ENCODE data around the gene TSPYL1. TPM values are rescaled to one million over a fixed set of nuclear protein-coding genes. Genes with fewer than 3 reads are reported as not detected.

Gene TSPYL1
- total and polyA plus RNA-seq, 2 of the 8 experiments (the other 6 are each of a cell fraction or from before 2014, with no cell fraction given): 33.2 to 79.1 TPM

GRCh38 chr6:116229287-116229913 lies 50.3 kb downstream of the TSPYL1 start (continued):
- TF ChIP-seq TCF12 (IDR thresholded peaks at IDR 0.05; ENCODE audit: low read depth, low read length) (no peak), BRCA1 (IDR thresholded peaks at IDR 0.05; ENCODE audit: low read depth, low read length) (no peak), CHD2 (IDR thresholded peaks at IDR 0.05; ENCODE audit: low read length) (peak; percentile 81)

Other genes starting within 250 kb of the TSPYL1 start
- gene FRK, start 219.0 kb downstream of the TSPYL1 start, total RNA-seq (2021; fragmentation: NEBNext Ultra II Directional; extraction: Animal tissue kit (Norgen Biotek cat#: 25700)): 0.19 and 0.24 TPM in 2 replicates
- 0.06 and 0.11 TPM in 2 replicates for gene FRK, start 219.0 kb downstream of the TSPYL1 start, polyA plus RNA-seq (2011; rRNA removed)
- 72.7 and 77.9 TPM in 2 replicates for gene NT5DC1, start 179.1 kb downstream of the TSPYL1 start, total RNA-seq (2021; fragmentation: NEBNext Ultra II Directional; extraction: Animal tissue kit (Norgen Biotek cat#: 25700))
- 25.3 and 27.3 TPM in 2 replicates for gene NT5DC1, start 179.1 kb downstream of the TSPYL1 start, polyA plus RNA-seq (2011; rRNA removed)
- gene COL10A1, start 153.8 kb downstream of the TSPYL1 start, total RNA-seq (2021; fragmentation: NEBNext Ultra II Directional; extraction: Animal tissue kit (Norgen Biotek cat#: 25700)): not detected in 2 replicates
- not detected in 2 replicates for gene COL10A1, start 153.8 kb downstream of the TSPYL1 start, polyA plus RNA-seq (2011; rRNA removed)
- 22.6 and 23.3 TPM in 2 replicates for gene TSPYL4, start 25.9 kb downstream of the TSPYL1 start, total RNA-seq (2021; fragmentation: NEBNext Ultra II Directional; extraction: Animal tissue kit (Norgen Biotek cat#: 25700))
- gene TSPYL4, start 25.9 kb downstream of the TSPYL1 start, polyA plus RNA-seq (2011; rRNA removed): 16.7 and 20.5 TPM in 2 replicates
- gene DSE, start 91.0 kb upstream of the TSPYL1 start, total RNA-seq (2021; fragmentation: NEBNext Ultra II Directional; extraction: Animal tissue kit (Norgen Biotek cat#: 25700)): 88.0 and 94.4 TPM in 2 replicates
- gene DSE, start 91.0 kb upstream of the TSPYL1 start, polyA plus RNA-seq (2011; rRNA removed): 32.5 and 41.8 TPM in 2 replicates
- gene CALHM6, start 181.4 kb upstream of the TSPYL1 start, total RNA-seq (2021; fragmentation: NEBNext Ultra II Directional; extraction: Animal tissue kit (Norgen Biotek cat#: 25700)): 0.93 and 1.1 TPM in 2 replicates
- 1.8 and 2.0 TPM in 2 replicates for gene CALHM6, start 181.4 kb upstream of the TSPYL1 start, polyA plus RNA-seq (2011; rRNA removed)
- 0.09 and 0.17 TPM in 2 replicates for gene CALHM5, start 231.7 kb upstream of the TSPYL1 start, total RNA-seq (2021; fragmentation: NEBNext Ultra II Directional; extraction: Animal tissue kit (Norgen Biotek cat#: 25700))
- 0.03 and 0.05 TPM in 2 replicates for gene CALHM5, start 231.7 kb upstream of the TSPYL1 start, polyA plus RNA-seq (2011; rRNA removed)

All from H1 (cell line).